ENCODE results near the gene PKNOX2.

DNA sequence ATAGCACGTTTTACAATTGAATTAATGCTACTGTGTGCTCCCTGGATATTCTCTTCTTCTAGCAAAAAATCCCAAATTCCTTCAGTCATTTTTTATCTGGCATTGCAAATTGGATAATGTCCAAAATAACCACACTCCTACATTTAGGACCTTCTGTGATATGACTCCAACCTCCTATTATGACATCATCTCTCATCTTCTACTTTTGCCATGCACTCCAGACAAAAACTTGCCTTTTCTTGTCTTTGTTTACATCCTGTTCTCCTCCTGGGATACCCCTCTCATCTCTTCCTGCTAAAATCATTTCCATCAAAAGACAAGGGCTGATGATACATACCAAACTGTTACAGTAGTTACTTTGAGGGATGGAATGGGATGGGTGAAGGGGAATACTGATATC, 32.5 kb upstream of the PKNOX2 start:
- TF ChIP-seq CTCF (IDR thresholded peaks at IDR 0.05; ENCODE audit: insufficient read depth, low read length) (no peak), POLR2AphosphoS5 (IDR thresholded peaks at IDR 0.05; ENCODE audit: low read depth) (no peak), GABPA (IDR thresholded peaks at IDR 0.05; ENCODE audit: low read depth) (no peak)
